WERI-Rb-1 (cell line): ENCODE results near the gene TAGAP.

ENCODE experiments used
- DNase-seq: peaks from one replicate; pipeline ENCODE4 v3.0.0-alpha.2; 2020
- H3K27ac ChIP-seq: fragments of 250-450 bp; sonication (Bioruptor Pico); 2 replicates; pipeline ENCODE4 v1.5.1; 2020; ENCODE audit warnings: mild to moderate bottlenecking, moderate library complexity
- H3K27me3 ChIP-seq: fragments of 250-450 bp; sonication (Bioruptor Pico); 2 replicates; pipeline ENCODE4 v1.5.1; 2021; ENCODE audit warnings: mild to moderate bottlenecking, low read depth, moderate library complexity; ENCODE audit not compliant: insufficient read depth, severe bottlenecking
- H3K36me3 ChIP-seq: fragments of 250-450 bp; sonication (Bioruptor Pico); 2 replicates; pipeline ENCODE4 v1.5.1; 2020; ENCODE audit warnings: mild to moderate bottlenecking, moderate library complexity
- H3K4me3 ChIP-seq: 2 replicates; pipeline ENCODE4 v1.5.1; 2011; ENCODE audit warnings: low read depth, mild to moderate bottlenecking, control low read depth, low read length
- H3K9me3 ChIP-seq: fragments of 250-450 bp; sonication (Bioruptor Pico); 2 replicates; pipeline ENCODE4 v1.5.1; 2021; ENCODE audit warnings: mild to moderate bottlenecking, moderate library complexity; ENCODE audit not compliant: severe bottlenecking
- CTCF ChIP-seq: IDR thresholded peaks from 2 replicates; pipeline ENCODE4 v1.5.1; 2011; ENCODE audit warnings: low read depth, mild to moderate bottlenecking, control low read depth, inconsistent platforms, low read length

The TAGAP gene

GRCh38 chr6:159008656-159009288 lies 36.0 kb downstream of the TAGAP start:
- H3K36me3 ChIP-seq: no peaks in the 10 kb centered on the region
- H3K9me3 ChIP-seq: no peaks in the 10 kb centered on the region
- H3K27ac ChIP-seq: no peak overlapping the region
- no peak for DNase-seq
- no peak overlapping the region for H3K4me3 ChIP-seq
- TF ChIP-seq CTCF: no peak
- no peaks in the 10 kb centered on the region for H3K27me3 ChIP-seq

- Histone ChIP-seq H3K27me3 (no peaks in the 10 kb centered on the region), H3K4me3 (no peak overlapping the region), H3K27ac (no peak overlapping the region), H3K36me3 (no peaks in the 10 kb centered on the region), H3K9me3 (no peaks in the 10 kb centered on the region)
- no peak for TF ChIP-seq CTCF
- DNase-seq: no peak
Measured at GRCh38 chr6:159007510-159007909, 37.3 kb downstream of the TAGAP start.

GRCh38 chr6:159005436-159005835 lies 39.4 kb downstream of the TAGAP start:
- no peak overlapping the region for H3K4me3 ChIP-seq
- DNase-seq: no peak
- H3K9me3 ChIP-seq: no peaks in the 10 kb centered on the region
- H3K27ac ChIP-seq: no peak overlapping the region
- no peaks in the 10 kb centered on the region for H3K27me3 ChIP-seq
- H3K36me3 ChIP-seq: no peaks in the 10 kb centered on the region; the same call in 1 of the 2 replicates
- no peak for TF ChIP-seq CTCF

GRCh38 chr6:159004592-159004991 lies 40.2 kb downstream of the TAGAP start:
- H3K4me3 ChIP-seq: no peak overlapping the region
- H3K27me3 ChIP-seq: no peaks in the 10 kb centered on the region
- no peaks in the 10 kb centered on the region for H3K9me3 ChIP-seq
- TF ChIP-seq CTCF: no peak
- no peaks in the 10 kb centered on the region; the same call in 1 of the 2 replicates for H3K36me3 ChIP-seq
- no peak overlapping the region for H3K27ac ChIP-seq
- DNase-seq: no peak

GRCh38 chr6:159002432-159003155 lies 42.2 kb downstream of the TAGAP start:
- TF ChIP-seq CTCF: no peak
- H3K27me3 ChIP-seq: no peaks in the 10 kb centered on the region
- H3K9me3 ChIP-seq: no peaks in the 10 kb centered on the region
- H3K4me3 ChIP-seq: no peak overlapping the region
- no peak for DNase-seq
- no peak overlapping the region for H3K27ac ChIP-seq
- H3K36me3 ChIP-seq: no peaks in the 10 kb centered on the region; the same call in 1 of the 2 replicates
